SK-N-SH treated with all-trans-retinoic acid at 6 μM for 48 hours (cell line): ENCODE data around the gene GNPTG.

Source experiments
- ATAC-seq: fragments of 200-7000 bp; cut with Tn5 transposase; 3 replicates; pipeline ENCODE4 v1.9.1; 2020; ENCODE audit warnings: mild to moderate bottlenecking, moderate library complexity
- ARNTL ChIP-seq: fragments of 450-650 bp; formaldehyde crosslinking; IDR thresholded peaks from 2 replicates; pipeline ENCODE4 v1.5.0; 2020; ENCODE audit warnings: low read depth, mild to moderate bottlenecking, moderate library complexity, borderline replicate concordance
- BACH2 ChIP-seq: fragments of 250-450 bp; sonication (Bioruptor Pico); IDR thresholded peaks from 2 replicates; pipeline ENCODE4 v1.9.0; 2021; ENCODE audit warnings: mild to moderate bottlenecking, borderline replicate concordance
- CSDC2 ChIP-seq: fragments of 250-450 bp; sonication (Bioruptor Pico); IDR thresholded peaks from 2 replicates; pipeline ENCODE4 v1.5.0; 2020; ENCODE audit warnings: mild to moderate bottlenecking, moderate library complexity
- ESRRG ChIP-seq: fragments of 250-450 bp; sonication (Bioruptor Pico); IDR thresholded peaks from 2 replicates; pipeline ENCODE4 v1.6.1; 2021; ENCODE audit warnings: mild to moderate bottlenecking
- GLIS3 ChIP-seq: fragments of 250-450 bp; sonication (Bioruptor Pico); IDR thresholded peaks from 2 replicates; pipeline ENCODE4 v1.5.0; 2020; ENCODE audit warnings: mild to moderate bottlenecking, moderate library complexity
- ISL1 ChIP-seq: fragments of 250-450 bp; sonication (Bioruptor Pico); IDR thresholded peaks from 2 replicates; pipeline ENCODE4 v2.1.2; 2022; ENCODE audit warnings: mild to moderate bottlenecking, moderate library complexity
- OSR1 ChIP-seq: fragments of 250-450 bp; sonication (Bioruptor Pico); IDR thresholded peaks from 2 replicates; pipeline ENCODE4 v1.8.0; 2022; ENCODE audit warnings: moderate library complexity, mild to moderate bottlenecking, inconsistent platforms
- PPARA ChIP-seq: fragments of 250-450 bp; sonication (Bioruptor Pico); IDR thresholded peaks from 2 replicates; pipeline ENCODE4 v1.5.0; 2020; ENCODE audit warnings: mild to moderate bottlenecking, borderline replicate concordance
- RARB ChIP-seq: fragments of 250-450 bp; sonication (Bioruptor Pico); IDR thresholded peaks from 2 replicates; pipeline ENCODE4 v1.8.0; 2021; ENCODE audit warnings: mild to moderate bottlenecking, moderate library complexity
- SNAI2 ChIP-seq: fragments of 250-450 bp; sonication (Bioruptor Pico); IDR thresholded peaks from 2 replicates; pipeline ENCODE4 v1.5.0; 2020; ENCODE audit warnings: mild to moderate bottlenecking, moderate library complexity
- TCF4 ChIP-seq: fragments of 250-450 bp; sonication (Bioruptor Pico); IDR thresholded peaks from 2 replicates; pipeline ENCODE4 v1.8.0; 2021; ENCODE audit warnings: mild to moderate bottlenecking, moderate library complexity, borderline replicate concordance
- TOX ChIP-seq: fragments of 250-450 bp; sonication (Bioruptor Pico); IDR thresholded peaks from 2 replicates; pipeline ENCODE4 v1.8.0; 2021; ENCODE audit warnings: mild to moderate bottlenecking, moderate library complexity, borderline replicate concordance
- ZC3H10 ChIP-seq: fragments of 250-450 bp; sonication (Bioruptor Pico); IDR thresholded peaks from 2 replicates; pipeline ENCODE4 v1.5.1; 2021; ENCODE audit warnings: mild to moderate bottlenecking, moderate library complexity
- ZFP3 ChIP-seq: fragments of 250-450 bp; sonication (Bioruptor Pico); IDR thresholded peaks from 2 replicates; pipeline ENCODE4 v1.5.0; 2020; ENCODE audit warnings: mild to moderate bottlenecking, moderate library complexity
- ZFP30 ChIP-seq: fragments of 450-650 bp; formaldehyde crosslinking; IDR thresholded peaks from 2 replicates; pipeline ENCODE4 v1.5.0; 2022; ENCODE audit warnings: mild to moderate bottlenecking, moderate library complexity
- ZNF565 ChIP-seq: fragments of 450-650 bp; formaldehyde crosslinking; conservative IDR thresholded peaks from 2 replicates; pipeline ENCODE4 v1.5.0; 2020; ENCODE audit warnings: low read depth, mild to moderate bottlenecking, moderate library complexity
- ZNF70 ChIP-seq: fragments of 450-650 bp; formaldehyde crosslinking; IDR thresholded peaks from 2 replicates; pipeline ENCODE4 v1.5.0; 2020; ENCODE audit warnings: mild to moderate bottlenecking, moderate library complexity
- ZNF8 ChIP-seq: fragments of 450-650 bp; formaldehyde crosslinking; IDR thresholded peaks from 2 replicates; pipeline ENCODE4 v1.5.0; 2020; ENCODE audit warnings: mild to moderate bottlenecking, moderate library complexity
- TF ChIP-seq, protein P1 (sequence below): fragments of 250-450 bp; sonication (Bioruptor Pico); IDR thresholded peaks from 2 replicates; pipeline ENCODE4 v1.5.1; 2020; ENCODE audit warnings: low read depth, mild to moderate bottlenecking, moderate library complexity
- TF ChIP-seq, protein P2 (sequence below): fragments of 250-450 bp; sonication (Bioruptor Pico); IDR thresholded peaks from 2 replicates; pipeline ENCODE4 v1.8.0; 2021; ENCODE audit warnings: low read depth, mild to moderate bottlenecking, moderate library complexity, borderline replicate concordance
- TF ChIP-seq, protein P3 (sequence below): fragments of 250-450 bp; sonication (Bioruptor Pico); IDR thresholded peaks from 2 replicates; pipeline ENCODE4 v1.8.0; 2020; ENCODE audit warnings: mild to moderate bottlenecking, moderate library complexity, borderline replicate concordance
- TF ChIP-seq, protein P4 (sequence below): fragments of 250-450 bp; sonication (Bioruptor Pico); IDR thresholded peaks from 2 replicates; pipeline ENCODE4 v1.5.1; 2021; ENCODE audit warnings: mild to moderate bottlenecking, moderate library complexity

The GNPTG gene

DNA sequence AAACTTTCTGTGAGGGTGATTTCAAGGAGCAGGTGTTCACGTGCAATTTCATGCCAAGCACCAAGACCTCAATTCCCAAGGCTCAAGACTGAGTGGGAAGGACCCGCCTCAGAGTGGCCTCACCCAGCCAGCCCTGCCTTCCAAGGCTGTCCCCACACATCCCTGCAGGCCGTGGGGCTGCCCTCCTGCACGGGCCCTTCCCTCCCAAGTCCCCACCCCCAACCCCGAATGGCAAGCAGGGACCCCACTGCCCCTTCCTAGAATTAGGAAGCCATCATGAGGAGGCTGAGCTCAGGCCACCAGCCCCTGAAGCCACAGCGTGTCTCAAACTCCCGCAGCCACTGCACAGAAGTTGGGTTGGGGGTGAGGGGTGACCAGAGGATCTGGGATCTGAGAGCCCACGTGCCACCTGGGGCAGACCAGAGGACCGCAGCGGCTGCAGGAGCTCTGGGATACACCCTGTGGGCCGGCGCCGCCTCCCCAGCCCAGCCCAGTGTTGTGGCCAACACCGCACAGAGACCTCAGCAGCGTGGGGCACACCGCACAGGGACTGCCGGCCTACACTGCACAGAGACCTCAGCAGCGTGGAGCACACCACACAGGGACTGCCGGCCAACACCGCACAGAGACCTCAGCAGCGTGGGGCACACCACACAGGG is 20.7 kb downstream of the GNPTG start:
- TF ChIP-seq ZFP3 (CRISPR knock-in tag) (no peak), PPARA (CRISPR knock-in tag) (no peak), ZNF8 (CRISPR knock-in tag) (no peak), TOX (no peak), ISL1 (CRISPR knock-in tag) (no peak), SNAI2 (no peak), ESRRG (no peak), RARB (no peak)
- TF ChIP-seq, protein P1, sequence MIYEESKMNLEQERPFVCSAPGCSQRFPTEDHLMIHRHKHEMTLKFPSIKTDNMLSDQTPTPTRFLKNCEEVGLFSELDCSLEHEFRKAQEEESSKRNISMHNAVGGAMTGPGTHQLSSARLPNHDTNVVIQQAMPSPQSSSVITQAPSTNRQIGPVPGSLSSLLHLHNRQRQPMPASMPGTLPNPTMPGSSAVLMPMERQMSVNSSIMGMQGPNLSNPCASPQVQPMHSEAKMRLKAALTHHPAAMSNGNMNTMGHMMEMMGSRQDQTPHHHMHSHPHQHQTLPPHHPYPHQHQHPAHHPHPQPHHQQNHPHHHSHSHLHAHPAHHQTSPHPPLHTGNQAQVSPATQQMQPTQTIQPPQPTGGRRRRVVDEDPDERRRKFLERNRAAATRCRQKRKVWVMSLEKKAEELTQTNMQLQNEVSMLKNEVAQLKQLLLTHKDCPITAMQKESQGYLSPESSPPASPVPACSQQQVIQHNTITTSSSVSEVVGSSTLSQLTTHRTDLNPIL, result no peak
- no peak for ATAC-seq

DNA sequence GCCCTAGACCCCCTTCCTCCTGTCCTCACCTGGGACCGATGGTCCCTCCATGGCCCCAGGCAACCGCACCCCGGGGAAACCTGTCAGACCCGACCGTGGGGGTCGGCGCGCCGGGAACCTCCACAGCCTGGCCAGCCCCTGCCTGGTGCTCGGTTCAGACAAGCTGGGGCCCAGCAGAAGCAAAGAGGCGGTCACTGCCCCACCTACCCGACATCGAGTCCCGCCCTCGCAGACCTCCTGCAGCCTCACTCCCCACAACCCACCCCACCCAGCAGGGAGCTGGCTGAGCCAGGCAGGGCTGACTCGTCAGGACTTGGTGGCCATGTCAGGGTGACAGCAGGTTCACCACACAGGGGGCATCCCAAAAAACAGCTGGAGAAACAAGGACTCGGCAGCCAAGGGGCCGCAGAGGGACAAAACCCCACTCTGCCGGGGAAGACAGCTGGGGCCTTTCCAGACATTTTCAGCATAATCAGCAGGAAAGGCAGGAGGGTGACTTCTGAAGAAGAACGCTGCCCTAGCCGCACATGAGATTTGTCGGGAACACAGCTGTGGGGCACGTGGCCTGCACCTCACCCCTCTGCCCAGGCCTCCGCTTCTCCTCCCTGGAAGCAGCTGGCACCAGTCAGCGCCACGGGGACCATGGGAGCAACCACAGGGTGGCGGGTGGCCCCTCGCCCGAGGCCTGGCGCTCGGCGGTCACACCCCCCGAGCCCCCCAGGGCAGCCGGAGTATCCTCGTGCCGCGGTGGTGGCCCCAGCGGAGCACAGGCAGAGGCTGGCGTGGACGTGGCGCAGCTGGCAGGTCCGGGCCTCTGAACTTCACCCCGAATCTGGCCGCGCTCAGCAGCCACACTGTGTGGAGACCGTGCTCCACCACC is 22.9 kb downstream of the GNPTG start:
- no peak for ATAC-seq
- TF ChIP-seq ESRRG, result no peak
- no peak for TF ChIP-seq TCF4 (CRISPR knock-in tag)
- TF ChIP-seq GLIS3 (CRISPR knock-in tag), result no peak
- no peak for TF ChIP-seq OSR1 (CRISPR knock-in tag)
- no peak for TF ChIP-seq BACH2

DNA sequence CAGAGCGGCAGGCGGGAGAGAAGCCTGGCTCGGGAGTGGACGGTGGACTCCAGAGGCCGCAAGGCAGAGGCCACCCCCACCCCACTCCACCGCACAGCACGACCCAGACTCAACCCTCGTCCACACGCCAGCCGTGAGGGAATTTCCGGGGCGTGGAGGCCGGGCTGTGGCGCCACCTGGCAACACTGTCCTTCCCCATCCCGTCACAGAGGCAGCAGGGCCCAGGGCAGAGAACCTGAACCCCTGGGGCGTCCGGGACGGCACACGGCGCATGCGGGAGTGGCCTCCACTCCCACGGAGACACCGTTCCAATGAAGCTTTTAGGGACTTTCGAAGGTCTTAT is 23.5 kb downstream of the GNPTG start:
- TF ChIP-seq ZC3H10 (CRISPR knock-in tag) (no peak), GLIS3 (CRISPR knock-in tag) (no peak), ARNTL (CRISPR knock-in tag) (no peak), OSR1 (CRISPR knock-in tag) (no peak), ISL1 (CRISPR knock-in tag) (no peak), ZFP3 (CRISPR knock-in tag) (no peak), SNAI2 (no peak), ZFP30 (no peak), ZNF70 (CRISPR knock-in tag) (no peak), ESRRG (no peak), RARB (no peak), CSDC2 (CRISPR knock-in tag) (no peak)
- TF ChIP-seq, protein P2, sequence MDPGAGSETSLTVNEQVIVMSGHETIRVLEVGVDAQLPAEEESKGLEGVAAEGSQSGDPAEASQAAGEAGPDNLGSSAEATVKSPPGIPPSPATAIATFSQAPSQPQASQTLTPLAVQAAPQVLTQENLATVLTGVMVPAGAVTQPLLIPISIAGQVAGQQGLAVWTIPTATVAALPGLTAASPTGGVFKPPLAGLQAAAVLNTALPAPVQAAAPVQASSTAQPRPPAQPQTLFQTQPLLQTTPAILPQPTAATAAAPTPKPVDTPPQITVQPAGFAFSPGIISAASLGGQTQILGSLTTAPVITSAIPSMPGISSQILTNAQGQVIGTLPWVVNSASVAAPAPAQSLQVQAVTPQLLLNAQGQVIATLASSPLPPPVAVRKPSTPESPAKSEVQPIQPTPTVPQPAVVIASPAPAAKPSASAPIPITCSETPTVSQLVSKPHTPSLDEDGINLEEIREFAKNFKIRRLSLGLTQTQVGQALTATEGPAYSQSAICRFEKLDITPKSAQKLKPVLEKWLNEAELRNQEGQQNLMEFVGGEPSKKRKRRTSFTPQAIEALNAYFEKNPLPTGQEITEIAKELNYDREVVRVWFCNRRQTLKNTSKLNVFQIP (CRISPR knock-in tag), result no peak
- TF ChIP-seq, protein P3, sequence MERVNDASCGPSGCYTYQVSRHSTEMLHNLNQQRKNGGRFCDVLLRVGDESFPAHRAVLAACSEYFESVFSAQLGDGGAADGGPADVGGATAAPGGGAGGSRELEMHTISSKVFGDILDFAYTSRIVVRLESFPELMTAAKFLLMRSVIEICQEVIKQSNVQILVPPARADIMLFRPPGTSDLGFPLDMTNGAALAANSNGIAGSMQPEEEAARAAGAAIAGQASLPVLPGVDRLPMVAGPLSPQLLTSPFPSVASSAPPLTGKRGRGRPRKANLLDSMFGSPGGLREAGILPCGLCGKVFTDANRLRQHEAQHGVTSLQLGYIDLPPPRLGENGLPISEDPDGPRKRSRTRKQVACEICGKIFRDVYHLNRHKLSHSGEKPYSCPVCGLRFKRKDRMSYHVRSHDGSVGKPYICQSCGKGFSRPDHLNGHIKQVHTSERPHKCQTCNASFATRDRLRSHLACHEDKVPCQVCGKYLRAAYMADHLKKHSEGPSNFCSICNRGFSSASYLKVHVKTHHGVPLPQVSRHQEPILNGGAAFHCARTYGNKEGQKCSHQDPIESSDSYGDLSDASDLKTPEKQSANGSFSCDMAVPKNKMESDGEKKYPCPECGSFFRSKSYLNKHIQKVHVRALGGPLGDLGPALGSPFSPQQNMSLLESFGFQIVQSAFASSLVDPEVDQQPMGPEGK (CRISPR knock-in tag), result no peak
- TF ChIP-seq, protein P1, result no peak
- no peak for ATAC-seq

DNA sequence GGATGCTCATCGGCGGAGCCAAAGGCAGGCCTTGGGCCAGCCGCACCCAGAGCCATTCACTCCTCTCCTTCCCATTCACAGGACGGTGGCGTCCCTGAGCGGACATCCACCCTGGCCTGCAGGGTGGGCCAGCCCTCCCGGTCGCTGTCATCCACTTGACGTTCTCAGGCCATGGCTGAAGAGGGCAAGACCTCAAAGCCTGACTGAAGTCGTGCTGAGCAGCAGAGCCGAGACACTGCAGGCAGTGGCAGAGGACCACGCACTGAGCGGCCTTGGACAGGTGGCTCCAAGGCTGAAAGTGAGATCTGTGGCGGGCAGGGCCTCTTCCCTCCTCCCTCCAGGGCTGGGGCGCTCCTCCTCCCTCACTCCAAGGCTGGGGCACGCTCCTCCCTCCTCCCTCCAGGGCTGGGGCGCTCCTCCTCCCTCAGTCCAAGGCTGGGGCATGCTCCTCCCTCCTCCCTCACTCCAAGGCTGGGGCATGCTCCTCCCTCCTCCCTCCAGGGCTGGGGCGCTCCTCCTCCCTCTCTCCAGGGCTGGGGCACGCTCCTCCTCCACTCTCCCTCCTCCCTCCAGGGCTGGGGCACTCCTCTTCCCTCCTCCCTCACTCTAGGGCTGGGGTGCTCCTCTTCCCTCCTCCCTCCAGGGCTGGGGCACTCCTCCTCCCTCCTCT is 24.1 kb downstream of the GNPTG start:
- TF ChIP-seq ZFP3 (CRISPR knock-in tag) (no peak), ISL1 (CRISPR knock-in tag) (no peak), TOX (no peak), ZNF565 (CRISPR knock-in tag) (no peak), TCF4 (CRISPR knock-in tag) (no peak), ZNF8 (CRISPR knock-in tag) (no peak), ZC3H10 (CRISPR knock-in tag) (no peak)
- TF ChIP-seq, protein P4, sequence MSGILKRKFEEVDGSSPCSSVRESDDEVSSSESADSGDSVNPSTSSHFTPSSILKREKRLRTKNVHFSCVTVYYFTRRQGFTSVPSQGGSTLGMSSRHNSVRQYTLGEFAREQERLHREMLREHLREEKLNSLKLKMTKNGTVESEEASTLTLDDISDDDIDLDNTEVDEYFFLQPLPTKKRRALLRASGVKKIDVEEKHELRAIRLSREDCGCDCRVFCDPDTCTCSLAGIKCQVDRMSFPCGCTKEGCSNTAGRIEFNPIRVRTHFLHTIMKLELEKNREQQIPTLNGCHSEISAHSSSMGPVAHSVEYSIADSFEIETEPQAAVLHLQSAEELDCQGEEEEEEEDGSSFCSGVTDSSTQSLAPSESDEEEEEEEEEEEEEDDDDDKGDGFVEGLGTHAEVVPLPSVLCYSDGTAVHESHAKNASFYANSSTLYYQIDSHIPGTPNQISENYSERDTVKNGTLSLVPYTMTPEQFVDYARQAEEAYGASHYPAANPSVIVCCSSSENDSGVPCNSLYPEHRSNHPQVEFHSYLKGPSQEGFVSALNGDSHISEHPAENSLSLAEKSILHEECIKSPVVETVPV (CRISPR knock-in tag), result no peak
- TF ChIP-seq, all 23 proteins: peak for 0

More for the DNA sequence above, 24.1 kb downstream of the GNPTG start:
- no peak for ATAC-seq
